IMR-90 (cell line): ENCODE data around the gene POLR2E. TPM values are rescaled to one million over a fixed set of nuclear protein-coding genes. Genes with fewer than 3 reads are reported as not detected.
A peak's percentile ranks its signal among the peaks of the same experiment; 100 is the strongest.

Experiments
- ATAC-seq: fragments of 200-7000 bp; cut with Tn5 transposase; 2 replicates; pipeline ENCODE4 v1.9.1; 2020; ENCODE audit warnings: low read depth, mild to moderate bottlenecking, moderate library complexity
- BruUV-seq: library from RNA; stranded (reverse); fragments of 400-500 nt; replicated peaks from 2 replicates; lab custom pipeline; 2021; lab: Mats Ljungman, UMichigan
- CTCF ChIA-PET: fragments of 300-600 bp; formaldehyde crosslinking; extraction: SDS; loops from one replicate; lab custom pipeline; 2021; ENCODE audit warnings: antibody characterized with exemption; lab: Yijun Ruan, JAX
- POLR2A ChIA-PET: fragments of 300-600 bp; sonication (Branson Sonifier 250); formaldehyde crosslinking; loops from one replicate; lab custom pipeline; 2022; ENCODE audit warnings: antibody characterized with exemption; ENCODE audit not compliant: unreplicated experiment; lab: Charles Lee
- DNase-seq: peaks from one replicate; pipeline ENCODE4 v3.0.0; 2013
- H2AFZ ChIP-seq: replicated peaks from 2 replicates; pipeline ENCODE3; 2013; ENCODE audit warnings: low read length, mild to moderate bottlenecking; ENCODE audit not compliant: poor library complexity
- H2AK5ac ChIP-seq: 2 replicates; pipeline ENCODE4 v1.6.1; 2013; ENCODE audit warnings: low read depth, low read length, inconsistent platforms
- H2AK9ac ChIP-seq: replicated peaks from 2 replicates; pipeline ENCODE3; 2013; ENCODE audit warnings: mild to moderate bottlenecking, low read depth, low read length, moderate library complexity; ENCODE audit not compliant: poor library complexity
- H2BK120ac ChIP-seq: 2 replicates; pipeline ENCODE4 v1.6.1; 2013; ENCODE audit warnings: low read depth, low read length, inconsistent platforms
- H2BK15ac ChIP-seq: 3 replicates; pipeline ENCODE4 v1.6.1; 2013; ENCODE audit warnings: low read depth, low read length, inconsistent platforms
- H2BK20ac ChIP-seq: 2 replicates; pipeline ENCODE4 v1.6.1; 2013; ENCODE audit warnings: low read depth, mild to moderate bottlenecking, inconsistent platforms, low read length, moderate library complexity
- H2BK5ac ChIP-seq: 2 replicates; pipeline ENCODE4 v1.6.1; 2013; ENCODE audit warnings: mild to moderate bottlenecking, low read depth, low read length, inconsistent platforms; ENCODE audit not compliant: poor library complexity, severe bottlenecking
- H3K14ac ChIP-seq: replicated peaks from 2 replicates; pipeline ENCODE4 v1.6.1; 2013; ENCODE audit warnings: low read depth, low read length, inconsistent platforms
- H3K18ac ChIP-seq: 2 replicates; pipeline ENCODE4 v1.6.1; 2013; ENCODE audit warnings: low read depth, low read length, control low read depth
- H3K23ac ChIP-seq: 2 replicates; pipeline ENCODE4 v1.6.1; 2013; ENCODE audit warnings: low read depth, low read length, inconsistent platforms
- H3K27ac ChIP-seq: 2 replicates; pipeline ENCODE4 v1.5.1; 2013; ENCODE audit warnings: mild to moderate bottlenecking, control low read depth, low read length; ENCODE audit not compliant: insufficient read depth
- H3K27me3 ChIP-seq: 2 replicates; pipeline ENCODE4 v1.6.1; 2013; ENCODE audit warnings: low read length; ENCODE audit not compliant: control insufficient read depth, insufficient read depth
- H3K36me3 ChIP-seq: 2 replicates; pipeline ENCODE4 v1.6.1; 2013; ENCODE audit warnings: low read length, mixed read lengths; ENCODE audit not compliant: control insufficient read depth, insufficient read depth
- H3K4ac ChIP-seq: 2 replicates; pipeline ENCODE4 v1.6.1; 2013; ENCODE audit warnings: low read depth, low read length, inconsistent platforms
- H3K4me1 ChIP-seq: 2 replicates; pipeline ENCODE4 v1.6.1; 2013; ENCODE audit warnings: low read length, mixed read lengths; ENCODE audit not compliant: control insufficient read depth, insufficient read depth
- H3K4me2 ChIP-seq: 2 replicates; pipeline ENCODE4 v1.6.1; 2013; ENCODE audit warnings: low read depth, mild to moderate bottlenecking, control low read depth, low read length, moderate library complexity
- H3K4me3 ChIP-seq: 2 replicates; pipeline ENCODE4 v1.5.1; 2013; ENCODE audit warnings: low read depth, mild to moderate bottlenecking, control low read depth, low read length, moderate library complexity; ENCODE audit not compliant: insufficient read depth
- H3K56ac ChIP-seq: 2 replicates; pipeline ENCODE4 v1.6.1; 2013; ENCODE audit warnings: low read length, inconsistent platforms; ENCODE audit not compliant: insufficient read depth; ENCODE audit errors: extremely low read depth
- H3K79me1 ChIP-seq, 2 experiments: 2 replicates each; pipeline ENCODE4 v1.6.1; 2013; ENCODE audit warnings: low read length in 2 of 2, inconsistent platforms in 1 of 2, low read depth in 1 of 2
- H3K9ac ChIP-seq: 2 replicates; pipeline ENCODE4 v1.6.1; 2013; ENCODE audit warnings: low read depth, low read length, control low read depth
- H3K9me1 ChIP-seq: 2 replicates; pipeline ENCODE4 v1.6.1; 2013; ENCODE audit warnings: low read length, inconsistent platforms; ENCODE audit not compliant: insufficient read depth
- H3K9me3 ChIP-seq: 2 replicates; pipeline ENCODE4 v1.6.1; 2013; ENCODE audit warnings: low read length; ENCODE audit not compliant: control insufficient read depth, insufficient read depth
- H4K20me1 ChIP-seq: 2 replicates; pipeline ENCODE4 v1.6.1; 2013; ENCODE audit warnings: low read length, inconsistent platforms; ENCODE audit not compliant: insufficient read depth
- H4K5ac ChIP-seq: 2 replicates; pipeline ENCODE4 v1.6.1; 2013; ENCODE audit warnings: mild to moderate bottlenecking, low read depth, low read length, control low read depth
- H4K8ac ChIP-seq, 2 experiments: 2 replicates each; pipeline ENCODE4 v1.6.1; 2013; ENCODE audit warnings: low read depth in 2 of 2, low read length in 2 of 2, control low read depth in 1 of 2, inconsistent platforms in 1 of 2
- H4K91ac ChIP-seq: 2 replicates; pipeline ENCODE4 v1.6.1; 2013; ENCODE audit warnings: low read depth, low read length, inconsistent platforms; ENCODE audit not compliant: insufficient read depth
- BHLHE40 ChIP-seq: fragments of 150-350 bp; IDR thresholded peaks from 2 replicates; pipeline ENCODE4 v1.6.1; 2016; ENCODE audit warnings: mild to moderate bottlenecking, low read depth, low read length
- CEBPB ChIP-seq: IDR thresholded peaks from 2 replicates; pipeline ENCODE4 v1.6.1; 2012; ENCODE audit warnings: low read depth, low read length, improper control_type of control experiment
- CHD1 ChIP-seq: IDR thresholded peaks from 2 replicates; pipeline ENCODE4 v1.6.1; 2012; ENCODE audit warnings: low read depth, low read length, improper control_type of control experiment
- CTCF ChIP-seq: conservative IDR thresholded peaks from 2 replicates; pipeline ENCODE4 v1.5.1; 2012; ENCODE audit warnings: mild to moderate bottlenecking, low read depth, low read length, improper control_type of control experiment
- FOS ChIP-seq: fragments of 150-350 bp; IDR thresholded peaks from 2 replicates; pipeline ENCODE4 v1.6.1; 2016; ENCODE audit warnings: low read depth, low read length
- MAZ ChIP-seq: IDR thresholded peaks from 2 replicates; pipeline ENCODE4 v1.6.1; 2012; ENCODE audit warnings: low read depth, mild to moderate bottlenecking, low read length, improper control_type of control experiment, moderate library complexity, borderline replicate concordance
- MXI1 ChIP-seq: IDR thresholded peaks from 2 replicates; pipeline ENCODE4 v1.6.1; 2012; ENCODE audit warnings: low read depth, mild to moderate bottlenecking, low read length, moderate library complexity, borderline replicate concordance
- POLR2A ChIP-seq: IDR thresholded peaks from 2 replicates; pipeline ENCODE4 v1.6.1; 2012; ENCODE audit warnings: mild to moderate bottlenecking, low read depth, low read length
- RAD21 ChIP-seq: IDR thresholded peaks from 2 replicates; pipeline ENCODE4 v1.6.1; 2012; ENCODE audit warnings: low read length, improper control_type of control experiment
- SMC3 ChIP-seq: fragments of 150-350 bp; IDR thresholded peaks from 2 replicates; pipeline ENCODE4 v1.6.1; 2016; ENCODE audit warnings: low read depth, mild to moderate bottlenecking, antibody characterized with exemption, low read length, moderate library complexity
- USF2 ChIP-seq: fragments of 150-350 bp; IDR thresholded peaks from 2 replicates; pipeline ENCODE4 v1.6.1; 2017; ENCODE audit warnings: mild to moderate bottlenecking, antibody characterized with exemption, low read length, low read depth
- WGBS, 2 experiments: methylation state at CpG; one replicate each; pipeline versions ENCODE4 v1.1.5 to v1.1.7; 2013; ENCODE audit warnings: missing lambda C conversion rate in 2 of 2; ENCODE audit not compliant: insufficient read length in 1 of 2; ENCODE audit errors: extremely low coverage in 2 of 2; 5-methylcytosine and 5-hydroxymethylcytosine counted together
- dilution Hi-C: fragments of 300-500 bp; cut with HindIII; formaldehyde crosslinking; loops from one replicate; pipeline ENCODE4 v1.14.3; 2018; ENCODE audit warnings: low sequenced_read_pairs; ENCODE audit not compliant: unreplicated experiment
- in situ Hi-C: fragments of 300-500 bp; cut with MboI; formaldehyde crosslinking; loops from 3 replicates; pipeline ENCODE4 v1.14.3; 2019; ENCODE audit warnings: low sequenced_read_pairs, inconsistent platforms, mixed read lengths
- intact Hi-C: fragments of 100-400 bp; cut with micrococcal nuclease; formaldehyde crosslinking; loops from 2 replicates; pipeline ENCODE4 v1.10.0; 2022
- polyA plus RNA-seq, 3 experiments: library from polyadenylated mRNA; depleted of rRNA; stranded (reverse); fragments of >200 nt; gene quantifications; 2 replicates each; pipeline ENCODE4 v1.2.3, GENCODE V29; 2012; ENCODE audit warnings: low replicate concordance in 1 of 3
- total RNA-seq: library from RNA; depleted of rRNA; stranded (reverse); fragments of >200 nt; gene quantifications from 2 replicates; pipeline ENCODE4 v1.2.3, GENCODE V29; 2012
- TF ChIP-seq, protein P1 (sequence below): fragments of 150-350 bp; IDR thresholded peaks from 2 replicates; pipeline ENCODE4 v1.6.1; 2016; ENCODE audit warnings: low read depth, mild to moderate bottlenecking, low read length, moderate library complexity, borderline replicate concordance

The POLR2E gene
- total and polyA plus RNA-seq, 2 of the 4 experiments (the other 2 are of a cell fraction): 294 to 391 TPM

GRCh38 chr19:1131718-1132551 lies 36.8 kb upstream of the POLR2E start:
- peak overlapping the region; percentile 99 for H2AK9ac ChIP-seq
- DNase-seq (peak; percentile 88), ATAC-seq (peak; percentile 82)
- peak overlapping the region; percentile 70 for H3K56ac ChIP-seq
- peak overlapping the region; percentile 74 to 76 for H4K8ac ChIP-seq
- H2AFZ ChIP-seq: peak overlapping the region; percentile 85
- H3K4ac ChIP-seq: peak overlapping the region; percentile 93
- peak overlapping the region; percentile 76 for H3K4me2 ChIP-seq
- peak overlapping the region; percentile 92 for H2BK5ac ChIP-seq
- peak overlapping the region; percentile 86 for H2BK120ac ChIP-seq
- peak overlapping the region; percentile 93 for H3K14ac ChIP-seq
- H3K9ac ChIP-seq: peak overlapping the region; percentile 74
- peaks cover 12% of the 10 kb centered on the region for H3K9me1 ChIP-seq
- dilution Hi-C loops (no loop called here), intact Hi-C loops (loop anchor here (5.0 kb wide), 1 partner anchor 40 kb away; the partner anchor contains the start of gene SBNO2), in situ Hi-C loops (no loop called here)
- H3K18ac ChIP-seq: peak overlapping the region; percentile 17
- H3K9me3 ChIP-seq: no peaks in the 10 kb centered on the region
- peak overlapping the region; percentile 93 for H3K23ac ChIP-seq
- ChIA-PET CTCF (interaction anchor here (0.5 to 2.0 kb wide), 3 partner anchors 19 to 62 kb away, joined by 3 to 10 read pairs (median 3); no protein-coding TSS in a partner anchor), POLR2A (no interaction called here)
- WGBS, 2 experiments: 0% methylated on average over 33 of the region's 64 CpGs; no CpG with 5 or more reads in 1 of the 2 experiments
- peak overlapping the region; percentile 95 for H3K27ac ChIP-seq
- peaks cover 34% of the 10 kb centered on the region for H3K36me3 ChIP-seq
- peaks cover 44% of the 10 kb centered on the region for H4K20me1 ChIP-seq
- no peaks in the 10 kb centered on the region for H3K27me3 ChIP-seq
- BruUV-seq: no TSS peak
- peak overlapping the region; percentile 61 for H3K4me3 ChIP-seq
- peak overlapping the region; percentile 81 for H2AK5ac ChIP-seq
- H2BK20ac ChIP-seq: peak overlapping the region; percentile 31; the same call in 1 of the 2 replicates
- peak overlapping the region; percentile 10; the same call in 1 of the 3 replicates for H2BK15ac ChIP-seq
- peaks cover 24% of the 10 kb centered on the region for H3K4me1 ChIP-seq
- H4K5ac ChIP-seq: peak overlapping the region; percentile 43
- peaks cover 24 to 82% of the 10 kb centered on the region in 2 experiments; a peak in 3 of 4 replicates for H3K79me1 ChIP-seq
- peak overlapping the region; percentile 72 for H4K91ac ChIP-seq
- TF ChIP-seq FOS (peak; percentile 19; the same call in 1 of the 2 replicates), RAD21 (0 out of 2 replicates have a peak, but pooled peaks have one; percentile 5), BHLHE40 (peak; percentile 44), CEBPB (no peak), POLR2A (peak; percentile 77; the same call in 1 of the 2 replicates), MXI1 (0 out of 2 replicates have a peak, but pooled peaks have one; percentile 43), USF2 (no peak; the same call in 1 of the 2 replicates), MAZ (no peak; the same call in 1 of the 2 replicates), CTCF (peak; percentile 14; the same call in 1 of the 2 replicates), CHD1 (no peak), SMC3 (peak; percentile 15; the same call in 1 of the 2 replicates)
- TF ChIP-seq, protein P1, sequence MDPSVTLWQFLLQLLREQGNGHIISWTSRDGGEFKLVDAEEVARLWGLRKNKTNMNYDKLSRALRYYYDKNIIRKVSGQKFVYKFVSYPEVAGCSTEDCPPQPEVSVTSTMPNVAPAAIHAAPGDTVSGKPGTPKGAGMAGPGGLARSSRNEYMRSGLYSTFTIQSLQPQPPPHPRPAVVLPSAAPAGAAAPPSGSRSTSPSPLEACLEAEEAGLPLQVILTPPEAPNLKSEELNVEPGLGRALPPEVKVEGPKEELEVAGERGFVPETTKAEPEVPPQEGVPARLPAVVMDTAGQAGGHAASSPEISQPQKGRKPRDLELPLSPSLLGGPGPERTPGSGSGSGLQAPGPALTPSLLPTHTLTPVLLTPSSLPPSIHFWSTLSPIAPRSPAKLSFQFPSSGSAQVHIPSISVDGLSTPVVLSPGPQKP: no peak
